Heart left ventricle (tissue), 13 donors: ENCODE data around the gene MACC1.

Experiments
- POLR2A ChIP-seq, 2 donors: fragments of 450-650 bp; IDR thresholded peaks; one replicate each; pipeline ENCODE4 v1.6.1; 2017; ENCODE audit warnings: antibody characterized with exemption in 2 of 2, mild to moderate bottlenecking in 2 of 2, moderate library complexity in 2 of 2
- TF ChIP-seq, protein P1 (sequence below), 12 donors: fragments of 200-600 bp; sonication (generic) in 4 of 12; IDR thresholded peaks; one replicate each; pipeline versions ENCODE4 v1.5.0 to v1.8.0; 2018 to 2022; ENCODE audit warnings: antibody characterized with exemption in 12 of 12, mild to moderate bottlenecking in 5 of 12
- donor health status: ischemic (EF 13 %, LVEDD 7.1; RV severe dilation, severe dysfunction).
- donor health status: DM: no; HTN: yes; CAD: no.
- donor health status: DM: no; HTN: no; CAD: no.
- donor health status: ischemic (EF 25% LVEDD 6.9; RV normal size, moderate dysfunction).
- donor health status: ischemic (EF 25% LVEDD 5.7; RV mildly dilated, moderate dysfunction).
- donor health status: ischemic (EF 35%, LVEDD 5.7; RV mildly dilated, moderate dysfunction).
- donor health status: nonischemic (EF 11% LVEDD 7.7; RV severe dilation, severe dysfunction).
- donor health status: DM: yes; HTN: yes; CAD: no.
- donor health status: PGD.
- donor health status: ischemic (EF 29% LVEDD 5.4; RV normal size, mild dysfunction).
- donor health status: nonischemic (EF 23%, LVEDD 6.1; RV moderate dilation, normal function).

DNA sequence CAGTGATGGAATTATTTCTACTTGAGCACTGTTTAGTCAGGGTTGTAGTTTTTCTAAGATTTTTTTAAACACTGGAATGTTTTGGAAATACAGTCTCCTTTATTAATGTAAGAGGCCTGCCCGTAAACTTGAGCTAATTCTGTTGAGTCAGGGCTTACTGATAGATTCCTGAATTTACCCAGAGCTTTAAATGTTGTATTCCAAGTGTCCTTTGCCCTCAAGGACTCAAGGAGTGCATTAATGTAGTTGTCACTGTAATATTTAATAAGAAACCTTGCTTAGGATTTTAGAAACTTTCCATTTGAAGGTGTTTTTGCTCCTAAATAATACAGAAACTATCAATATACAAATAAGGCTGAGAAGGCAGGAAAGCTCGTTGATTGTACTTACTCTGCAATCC is 89.2 kb downstream of the MACC1 start:
- TF ChIP-seq, protein P1, sequence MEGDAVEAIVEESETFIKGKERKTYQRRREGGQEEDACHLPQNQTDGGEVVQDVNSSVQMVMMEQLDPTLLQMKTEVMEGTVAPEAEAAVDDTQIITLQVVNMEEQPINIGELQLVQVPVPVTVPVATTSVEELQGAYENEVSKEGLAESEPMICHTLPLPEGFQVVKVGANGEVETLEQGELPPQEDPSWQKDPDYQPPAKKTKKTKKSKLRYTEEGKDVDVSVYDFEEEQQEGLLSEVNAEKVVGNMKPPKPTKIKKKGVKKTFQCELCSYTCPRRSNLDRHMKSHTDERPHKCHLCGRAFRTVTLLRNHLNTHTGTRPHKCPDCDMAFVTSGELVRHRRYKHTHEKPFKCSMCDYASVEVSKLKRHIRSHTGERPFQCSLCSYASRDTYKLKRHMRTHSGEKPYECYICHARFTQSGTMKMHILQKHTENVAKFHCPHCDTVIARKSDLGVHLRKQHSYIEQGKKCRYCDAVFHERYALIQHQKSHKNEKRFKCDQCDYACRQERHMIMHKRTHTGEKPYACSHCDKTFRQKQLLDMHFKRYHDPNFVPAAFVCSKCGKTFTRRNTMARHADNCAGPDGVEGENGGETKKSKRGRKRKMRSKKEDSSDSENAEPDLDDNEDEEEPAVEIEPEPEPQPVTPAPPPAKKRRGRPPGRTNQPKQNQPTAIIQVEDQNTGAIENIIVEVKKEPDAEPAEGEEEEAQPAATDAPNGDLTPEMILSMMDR (IDR thresholded peaks at IDR 0.05) = no peak
- no peak for TF ChIP-seq POLR2A (IDR thresholded peaks at IDR 0.05)
